Nucleus accumbens (tissue), 56 donors: ENCODE data around the gene PDE6A.

Experiments used
- DNase-seq, 56 donors: peaks; one replicate each; lab custom pipeline; 2025; lab: John Stamatoyannopoulos, UW

The PDE6A gene

GRCh38 chr5:149944666-149945065 is at the start of gene PDE6A:
PDE6A (minus strand) TSS chr5:149944793; CDS start chr5:149944673, 120 bp downstream.
- no peak for DNase-seq

- DNase-seq = no peak
Measured at GRCh38 chr5:149993471-149993870, 48.9 kb upstream of the PDE6A start.

- peak in 44 of 56 donors; percentile 5 to 84 (median 28) for DNase-seq
Measured at GRCh38 chr5:149990518-149991376, 46.2 kb upstream of the PDE6A start.

- no peak for DNase-seq
Measured at GRCh38 chr5:149988126-149988525, 43.5 kb upstream of the PDE6A start.

GRCh38 chr5:149982505-149982904 is 37.9 kb upstream of the PDE6A start:
- no peak for DNase-seq

- no peak for DNase-seq
Measured at GRCh38 chr5:149981206-149981605, 36.6 kb upstream of the PDE6A start.

GRCh38 chr5:149979896-149980295 is 35.3 kb upstream of the PDE6A start:
- DNase-seq = no peak

- no peak for DNase-seq
Measured at GRCh38 chr5:149975409-149975808, 30.8 kb upstream of the PDE6A start.

GRCh38 chr5:149969181-149969930 is 24.8 kb upstream of the PDE6A start:
- no peak for DNase-seq

GRCh38 chr5:149966946-149967345 is 22.4 kb upstream of the PDE6A start:
- no peak for DNase-seq

GRCh38 chr5:149963729-149964128 is 19.1 kb upstream of the PDE6A start:
- DNase-seq = no peak

GRCh38 chr5:149962601-149963300 is 18.2 kb upstream of the PDE6A start:
- DNase-seq = no peak

- peak in 1 of 56 donors; percentile 1 for DNase-seq
Measured at GRCh38 chr5:149961957-149962409, 17.4 kb upstream of the PDE6A start.

- peak in 3 of 56 donors; percentile 47 to 54 (median 49) for DNase-seq
Measured at GRCh38 chr5:149961186-149961685, 16.6 kb upstream of the PDE6A start.

- peak; percentile 76 to 99 (median 96) for DNase-seq
Measured at GRCh38 chr5:149960272-149961185, 15.9 kb upstream of the PDE6A start, which contains the start of gene SLC26A2. SLC26A2 (plus strand) TSS chr5:149960758; CDS start chr5:149977653, 16,895 bp downstream.

GRCh38 chr5:149959406-149960236 is 15.0 kb upstream of the PDE6A start:
- DNase-seq = peak in 4 of 56 donors; percentile 7 to 20 (median 13)

- no peak for DNase-seq
Measured at GRCh38 chr5:149957855-149958254, 13.3 kb upstream of the PDE6A start.

- DNase-seq = no peak
Measured at GRCh38 chr5:149956685-149957084, 12.1 kb upstream of the PDE6A start.
